K562 (cell line): ENCODE results near the gene CSPG5.

Experiments
- CREB1 ChIP-seq, 2 experiments: sonication (generic) in 1 of 2; formaldehyde crosslinking in 1 of 2; IDR thresholded peaks; 2 replicates each; pipeline versions ENCODE4 v1.6.1 to v1.8.0; 2012 to 2022; ENCODE audit warnings: inconsistent platforms in 1 of 2, mild to moderate bottlenecking in 1 of 2, missing genetic modification reagents in 1 of 2, moderate library complexity in 1 of 2
- CTCF ChIP-seq, 3 experiments: IDR thresholded peaks in 2 of 3; conservative IDR thresholded peaks in 1 of 3; 2 replicates each; pipeline ENCODE4 v1.5.1; 2011 to 2012; ENCODE audit warnings: low read length in 3 of 3, mild to moderate bottlenecking in 3 of 3, control low read depth in 2 of 3, improper control_type of control experiment in 1 of 3, inconsistent platforms in 1 of 3, low read depth in 1 of 3, mixed read lengths in 1 of 3, moderate library complexity in 1 of 3; ENCODE audit not compliant: insufficient read depth in 2 of 3
- FOXM1 ChIP-seq, 2 experiments: fragments of 450-650 bp in 1 of 2; sonication (generic) in 1 of 2; formaldehyde crosslinking in 1 of 2; IDR thresholded peaks; 2 replicates each; pipeline versions ENCODE4 v1.6.1 to v1.9.0; 2017 to 2022; ENCODE audit warnings: low read depth in 2 of 2, mild to moderate bottlenecking in 2 of 2, missing genetic modification reagents in 1 of 2, moderate library complexity in 1 of 2
- POLR2A ChIP-seq: fragments of 450-650 bp; conservative IDR thresholded peaks from 2 replicates; pipeline ENCODE4 v1.6.1; 2016
- RAD21 ChIP-seq, 2 experiments: fragments of 250-450 bp in 1 of 2; fragments of 450-650 bp in 1 of 2; sonication (Bioruptor Pico) in 1 of 2; formaldehyde crosslinking in 1 of 2; IDR thresholded peaks in 1 of 2; conservative IDR thresholded peaks in 1 of 2; 2 replicates each; pipeline versions ENCODE4 v1.4.0 to v1.8.0; 2020 to 2022; ENCODE audit warnings: mild to moderate bottlenecking in 2 of 2, moderate library complexity in 1 of 2
- RCOR1 ChIP-seq, 2 experiments: IDR thresholded peaks; 2 replicates each; pipeline ENCODE4 v1.6.1; 2012; ENCODE audit warnings: low read depth in 2 of 2, low read length in 2 of 2, borderline replicate concordance in 1 of 2, improper control_type of control experiment in 1 of 2
- SIX5 ChIP-seq, 2 experiments: IDR thresholded peaks; 2 replicates each; pipeline ENCODE4 v1.6.1; 2011; ENCODE audit warnings: low read length in 2 of 2, borderline replicate concordance in 1 of 2, low read depth in 1 of 2, mild to moderate bottlenecking in 1 of 2, moderate library complexity in 1 of 2; ENCODE audit not compliant: insufficient read depth in 1 of 2
- TRIM28 ChIP-seq: fragments of 450-650 bp; IDR thresholded peaks from 2 replicates; pipeline ENCODE4 v1.6.1; 2017
- UBTF ChIP-seq, 2 experiments: IDR thresholded peaks; 2 replicates each; pipeline ENCODE4 v1.6.1; 2012; ENCODE audit warnings: improper control_type of control experiment in 2 of 2, low read depth in 2 of 2, low read length in 2 of 2, borderline replicate concordance in 1 of 2
- ZNF140 ChIP-seq: fragments of 250-450 bp; sonication (Bioruptor Pico); IDR thresholded peaks from 2 replicates; pipeline ENCODE4 v1.8.0; 2021; ENCODE audit warnings: moderate library complexity, mild to moderate bottlenecking, inconsistent platforms

- TF ChIP-seq FOXM1 (IDR thresholded peaks at IDR 0.05; ENCODE audit: low read depth): no peak
- TF ChIP-seq FOXM1 (CRISPR knock-in tag; IDR thresholded peaks at IDR 0.05; ENCODE audit: low read depth): no peak
- no peak for TF ChIP-seq CTCF (IDR thresholded peaks at IDR 0.05 in 2 of 3, conservative IDR thresholded peaks at IDR 0.05 in 1 of 3; ENCODE audit: insufficient read depth in 2 of 3, low read depth in 1 of 3, low read length in 3 of 3)
- no peak for TF ChIP-seq SIX5 (IDR thresholded peaks at IDR 0.05; ENCODE audit: borderline replicate concordance in 1 of 2, insufficient read depth in 1 of 2, low read depth in 1 of 2, low read length in 2 of 2)
- TF ChIP-seq UBTF (IDR thresholded peaks at IDR 0.05; ENCODE audit: borderline replicate concordance in 1 of 2, low read depth in 2 of 2, low read length in 2 of 2): no peak
- TF ChIP-seq TRIM28: no peak
- no peak for TF ChIP-seq POLR2A
- TF ChIP-seq CREB1 (IDR thresholded peaks at IDR 0.05): no peak
- TF ChIP-seq CREB1 (CRISPR knock-in tag; IDR thresholded peaks at IDR 0.05): no peak
- no peak for TF ChIP-seq RCOR1 (IDR thresholded peaks at IDR 0.05; ENCODE audit: borderline replicate concordance in 1 of 2, low read depth in 2 of 2, low read length in 2 of 2)
- TF ChIP-seq RAD21 (CRISPR knock-in tag; conservative IDR thresholded peaks at IDR 0.05 in 1 of 2, IDR thresholded peaks at IDR 0.05 in 1 of 2): no peak
- TF ChIP-seq ZNF140 (CRISPR knock-in tag): no peak
Measured at GRCh38 chr3:47603332-47603731, 24.7 kb upstream of the CSPG5 start.
